Mucosa of stomach (tissue), 1 donor: ENCODE measurements around the gene IL4.

Source experiments
- H3K27me3 ChIP-seq: one replicate; pipeline ENCODE4 v1.7.0; 2013; ENCODE audit warnings: mild to moderate bottlenecking, low read length; ENCODE audit not compliant: control insufficient read depth, insufficient read depth
- H3K36me3 ChIP-seq: one replicate; pipeline ENCODE4 v1.7.0; 2013; ENCODE audit warnings: low read length; ENCODE audit not compliant: control insufficient read depth, insufficient read depth
- H3K4me1 ChIP-seq: one replicate; pipeline ENCODE4 v1.7.0; 2013; ENCODE audit warnings: mild to moderate bottlenecking, low read length; ENCODE audit not compliant: control insufficient read depth, insufficient read depth
- H3K4me3 ChIP-seq: one replicate; pipeline ENCODE4 v1.7.0; 2013; ENCODE audit warnings: low read length
- H3K9ac ChIP-seq: one replicate; pipeline ENCODE4 v1.7.0; 2013; ENCODE audit warnings: mild to moderate bottlenecking, low read length, moderate library complexity
- H3K9me3 ChIP-seq: one replicate; pipeline ENCODE4 v1.7.0; 2013; ENCODE audit warnings: mild to moderate bottlenecking, low read length, moderate library complexity; ENCODE audit not compliant: control insufficient read depth
- donor health status: Pancreatic carcinoma.

IL4 gene

DNA sequence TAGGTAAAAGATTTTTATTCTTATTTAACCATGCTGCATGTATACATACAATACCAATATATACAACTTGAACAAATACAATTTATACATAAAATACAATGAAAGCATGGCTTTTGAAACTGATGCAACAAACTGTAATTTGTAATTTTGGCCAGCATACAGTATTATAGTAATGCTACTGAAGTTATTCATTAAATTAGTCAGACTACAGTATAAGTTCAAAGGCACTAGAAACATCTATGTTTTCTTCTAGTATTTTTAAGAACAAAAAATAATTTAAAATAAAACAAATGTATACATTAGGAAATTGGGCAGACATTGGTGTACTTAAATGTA, 18.8 kb downstream of the IL4 start:
- H3K9me3 ChIP-seq, result no peaks in the 10 kb centered on the region
- H3K4me1 ChIP-seq, result no peaks in the 10 kb centered on the region
- H3K9ac ChIP-seq, result no peak overlapping the region
- no peak overlapping the region for H3K4me3 ChIP-seq
- no peaks in the 10 kb centered on the region for H3K36me3 ChIP-seq
- H3K27me3 ChIP-seq, result no peaks in the 10 kb centered on the region

DNA sequence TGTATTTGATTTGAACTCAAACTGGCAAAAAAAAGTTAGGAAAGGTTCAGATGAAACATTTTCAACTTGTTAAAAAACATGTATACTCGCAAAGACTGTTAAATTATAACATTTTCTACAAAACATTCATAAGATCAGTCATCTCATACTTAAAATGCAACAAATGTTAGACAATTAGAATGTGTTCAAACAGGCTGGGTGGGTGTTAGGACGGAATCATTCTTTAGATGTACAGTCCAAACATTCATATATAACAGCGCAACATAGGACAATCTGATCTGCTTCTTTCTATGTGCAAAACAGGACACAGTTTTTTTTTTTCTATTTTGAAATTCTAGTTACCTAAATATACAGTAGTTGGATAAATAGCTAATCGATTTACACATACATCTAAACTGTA, 22.2 kb downstream of the IL4 start:
- Histone ChIP-seq H3K9me3 (no peaks in the 10 kb centered on the region), H3K9ac (no peak overlapping the region), H3K27me3 (no peaks in the 10 kb centered on the region), H3K36me3 (no peaks in the 10 kb centered on the region), H3K4me3 (no peak overlapping the region), H3K4me1 (no peaks in the 10 kb centered on the region)

DNA sequence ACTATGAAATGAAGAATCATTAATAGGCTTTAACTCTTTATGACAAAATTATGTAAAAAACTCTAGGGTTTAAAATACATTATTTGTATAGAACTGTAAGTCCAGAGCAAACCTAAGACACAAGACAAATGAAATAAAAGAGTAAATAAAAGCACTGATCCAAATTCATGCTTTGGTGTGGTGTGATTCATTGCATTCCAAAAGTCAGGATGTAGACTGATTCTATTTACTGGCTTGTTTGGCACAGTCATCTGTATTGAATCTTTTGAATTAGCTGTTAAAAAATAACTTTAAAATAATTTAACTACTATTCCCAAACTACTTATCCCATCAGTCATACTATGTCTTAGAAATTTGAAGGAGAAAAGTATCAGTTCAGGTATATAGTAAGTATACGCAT, 31.1 kb downstream of the IL4 start:
- Histone ChIP-seq H3K36me3 (no peaks in the 10 kb centered on the region), H3K4me3 (no peak overlapping the region), H3K27me3 (no peaks in the 10 kb centered on the region), H3K9ac (no peak overlapping the region), H3K4me1 (no peaks in the 10 kb centered on the region), H3K9me3 (no peaks in the 10 kb centered on the region)

DNA sequence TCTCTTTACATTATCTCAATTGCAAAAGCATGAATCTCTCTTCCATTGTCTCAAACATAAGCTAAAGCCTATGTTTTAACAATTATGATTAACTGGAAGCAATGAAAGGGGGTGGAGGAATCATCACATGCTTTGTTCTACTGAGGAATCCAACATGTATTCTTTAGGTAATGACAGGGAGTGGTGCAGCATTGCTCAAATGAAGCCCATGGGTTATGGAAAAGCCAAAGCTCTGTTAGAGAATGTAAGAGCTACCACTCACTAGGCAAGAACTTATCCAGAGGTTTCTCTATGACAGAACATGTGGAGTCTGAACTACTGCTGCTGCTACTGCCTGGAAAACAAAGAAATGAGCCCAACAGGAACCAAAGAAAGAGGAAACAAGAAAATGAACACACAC, 34.9 kb downstream of the IL4 start:
- Histone ChIP-seq H3K9ac (no peak overlapping the region), H3K27me3 (no peaks in the 10 kb centered on the region), H3K36me3 (no peaks in the 10 kb centered on the region), H3K4me1 (no peaks in the 10 kb centered on the region), H3K4me3 (no peak overlapping the region), H3K9me3 (no peaks in the 10 kb centered on the region)

DNA sequence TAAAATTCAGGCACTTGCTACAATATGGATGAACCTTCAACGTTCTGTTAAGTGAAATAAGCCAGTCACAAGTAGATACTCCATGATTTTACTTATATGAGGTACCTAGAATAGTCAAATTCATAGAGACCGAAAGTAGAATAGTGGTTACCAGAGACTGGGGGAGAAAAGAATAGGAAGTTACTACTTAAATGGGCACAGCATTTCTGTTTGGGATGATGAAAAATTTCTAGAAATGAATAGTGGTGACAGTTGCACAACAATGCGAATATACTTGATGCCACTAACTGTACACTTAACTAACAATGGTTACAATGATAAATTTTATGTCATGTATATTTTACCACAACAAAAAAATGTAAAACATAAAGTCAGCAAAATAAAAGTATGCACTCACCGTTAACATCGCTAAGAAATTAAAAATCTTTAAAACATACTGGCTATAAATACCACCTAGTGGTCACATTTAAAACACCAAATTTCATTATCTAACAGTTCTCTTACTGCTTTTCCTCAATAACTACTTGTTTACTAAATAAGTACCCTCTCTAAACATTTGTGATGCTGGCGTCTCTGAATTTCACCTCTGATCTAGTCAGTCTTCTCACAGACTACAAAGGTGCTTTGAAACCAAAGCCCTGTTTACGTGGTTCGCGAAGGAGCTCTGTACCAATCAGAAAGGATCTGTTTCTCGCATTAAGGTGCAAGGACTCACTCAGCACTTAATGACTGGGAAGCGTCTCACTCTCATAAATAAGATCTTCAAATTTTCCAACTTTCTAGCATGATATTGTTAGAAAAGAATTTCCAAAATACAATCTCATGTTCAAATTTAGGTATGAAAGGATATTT, 40.9 kb downstream of the IL4 start:
- H3K36me3 ChIP-seq, result no peaks in the 10 kb centered on the region
- no peaks in the 10 kb centered on the region for H3K9me3 ChIP-seq
- no peaks in the 10 kb centered on the region for H3K4me1 ChIP-seq
- no peaks in the 10 kb centered on the region for H3K27me3 ChIP-seq
- no peak overlapping the region for H3K4me3 ChIP-seq
- H3K9ac ChIP-seq, result no peak overlapping the region

DNA sequence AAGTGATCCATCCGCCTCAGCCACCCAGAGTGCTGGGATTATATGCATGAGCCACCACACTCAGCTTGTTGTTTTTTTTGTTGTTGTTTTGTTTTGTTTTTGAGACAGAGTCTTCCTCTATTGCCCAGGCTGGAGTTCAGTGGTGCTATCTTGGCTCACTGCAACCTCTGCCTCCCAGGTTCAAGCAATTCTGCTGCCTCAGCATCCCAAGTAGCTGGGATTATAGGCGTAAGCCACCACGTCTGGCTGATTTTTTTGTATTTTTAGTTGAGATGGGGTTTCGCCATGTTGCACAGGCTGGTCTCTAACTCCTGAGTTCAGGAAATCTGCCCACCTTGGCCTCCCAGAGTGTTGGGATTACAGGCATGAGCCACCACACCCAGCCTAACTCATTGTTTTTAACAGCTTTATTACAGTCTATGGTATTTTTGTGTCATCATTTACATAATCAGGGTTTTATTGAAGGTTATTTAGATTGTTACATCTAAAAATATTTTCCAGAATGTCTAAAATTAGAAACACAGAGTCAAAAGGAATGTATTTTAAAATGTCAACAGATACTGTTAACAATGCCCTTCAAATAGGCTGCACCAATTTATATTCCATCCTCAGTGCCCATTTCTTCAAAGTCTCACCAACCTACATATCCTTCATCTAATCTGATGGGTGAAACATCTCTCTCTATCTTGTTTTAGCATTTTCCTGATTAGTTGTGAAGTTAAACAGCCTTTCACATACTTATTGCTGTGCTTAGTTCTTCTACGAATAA, 44.9 kb downstream of the IL4 start:
- Histone ChIP-seq H3K36me3 (no peaks in the 10 kb centered on the region), H3K4me1 (no peaks in the 10 kb centered on the region), H3K27me3 (no peaks in the 10 kb centered on the region)

DNA sequence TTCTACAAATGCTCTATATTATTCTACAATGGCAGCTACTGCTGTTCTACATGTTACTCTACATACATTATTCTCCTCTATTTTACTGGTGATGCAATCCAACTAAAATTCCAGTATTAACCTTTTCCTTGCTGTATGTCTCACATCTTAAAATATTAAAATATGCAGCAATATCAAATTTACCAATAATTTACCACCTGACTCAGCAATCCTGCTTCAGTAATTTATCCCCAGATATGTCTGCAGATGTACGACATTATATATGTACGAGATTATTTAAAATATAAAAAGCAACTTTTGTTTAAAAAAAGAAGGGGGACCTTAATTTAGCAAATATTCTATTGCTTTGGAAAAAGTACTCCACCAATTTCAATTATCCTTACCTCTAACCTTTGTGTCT, 52.0 kb downstream of the IL4 start:
- H3K9ac ChIP-seq, result no peak overlapping the region

More for the DNA sequence above, 44.9 kb downstream of the IL4 start:
- no peak overlapping the region for H3K9ac ChIP-seq
- no peaks in the 10 kb centered on the region for H3K9me3 ChIP-seq
- H3K4me3 ChIP-seq, result no peak overlapping the region

GRCh38 chr5:132729896-132730295, 56.1 kb downstream of the IL4 start:
- Histone ChIP-seq H3K36me3 (no peaks in the 10 kb centered on the region), H3K4me3 (no peak overlapping the region), H3K4me1 (no peaks in the 10 kb centered on the region), H3K9me3 (no peaks in the 10 kb centered on the region), H3K27me3 (no peaks in the 10 kb centered on the region), H3K9ac (no peak overlapping the region)

More for the DNA sequence above, 52.0 kb downstream of the IL4 start:
- no peaks in the 10 kb centered on the region for H3K4me1 ChIP-seq
- H3K4me3 ChIP-seq, result no peak overlapping the region
- H3K9me3 ChIP-seq, result no peaks in the 10 kb centered on the region
- no peaks in the 10 kb centered on the region for H3K36me3 ChIP-seq
- H3K27me3 ChIP-seq, result no peaks in the 10 kb centered on the region
